Epithelial cell of prostate (primary cell): Measurements from ENCODE around the gene RUFY4.
A peak's percentile ranks its signal among the peaks of the same experiment; 100 is the strongest.
"Not testable (repeated sequence)": the region's sequence is repeated elsewhere in the genome, so short reads cannot be mapped to it uniquely, and the experiment has no call there.

ENCODE experiments used
- DNase-seq: peaks from one replicate; pipeline ENCODE4 v3.0.0-alpha.2; 2011; ENCODE audit warnings: low read depth, low spot score
- H3K27ac ChIP-seq: fragments of 450-650 bp; 2 replicates; pipeline ENCODE4 v1.5.1; 2017; ENCODE audit warnings: mild to moderate bottlenecking

Gene RUFY4

GRCh38 chr2:218068721-218069334 is at the start of gene RUFY4:
Gene RUFY4, plus strand, starts transcription at chr2:218069253. Its CDS starts 1,353 bp downstream, at chr2:218070606.
- DNase-seq: peak; percentile 16
- H3K27ac ChIP-seq: not testable (repeated sequence)

GRCh38 chr2:218019411-218020060 is 49.5 kb upstream of the RUFY4 start:
- no peak for DNase-seq
- H3K27ac ChIP-seq: no peak overlapping the region

GRCh38 chr2:218020281-218020680 is 48.8 kb upstream of the RUFY4 start:
- no peak overlapping the region for H3K27ac ChIP-seq
- no peak for DNase-seq

GRCh38 chr2:218020966-218021535 is 48.0 kb upstream of the RUFY4 start:
- no peak for DNase-seq

GRCh38 chr2:218021536-218022071 is 47.4 kb upstream of the RUFY4 start:
- no peak for DNase-seq
- H3K27ac ChIP-seq: no peak overlapping the region

More at GRCh38 chr2:218020966-218021535, 48.0 kb upstream of the RUFY4 start:
- no peak overlapping the region for H3K27ac ChIP-seq

GRCh38 chr2:218022131-218022850 is 46.8 kb upstream of the RUFY4 start:
- no peak for DNase-seq
- no peak overlapping the region for H3K27ac ChIP-seq

GRCh38 chr2:218022851-218023530 is 46.1 kb upstream of the RUFY4 start:
- DNase-seq: no peak
- H3K27ac ChIP-seq: no peak overlapping the region

GRCh38 chr2:218023636-218024035 is 45.4 kb upstream of the RUFY4 start:
- H3K27ac ChIP-seq: no peak overlapping the region
- no peak for DNase-seq

- no peak for DNase-seq
- no peak overlapping the region for H3K27ac ChIP-seq
Measured at GRCh38 chr2:218024336-218024735, 44.7 kb upstream of the RUFY4 start.

- no peak for DNase-seq
- no peak overlapping the region for H3K27ac ChIP-seq
Measured at GRCh38 chr2:218024871-218025270, 44.2 kb upstream of the RUFY4 start.

GRCh38 chr2:218026244-218026643 is 42.8 kb upstream of the RUFY4 start:
- no peak overlapping the region for H3K27ac ChIP-seq
- no peak for DNase-seq

- DNase-seq: no peak
Measured at GRCh38 chr2:218026676-218027425, 42.2 kb upstream of the RUFY4 start.

GRCh38 chr2:218027426-218028188 is 41.4 kb upstream of the RUFY4 start:
- no peak for DNase-seq
- no peak overlapping the region for H3K27ac ChIP-seq

More at GRCh38 chr2:218026676-218027425, 42.2 kb upstream of the RUFY4 start:
- no peak overlapping the region for H3K27ac ChIP-seq

GRCh38 chr2:218028189-218028495 is 40.9 kb upstream of the RUFY4 start:
- DNase-seq: no peak
- H3K27ac ChIP-seq: no peak overlapping the region

GRCh38 chr2:218028562-218029348 is 40.3 kb upstream of the RUFY4 start:
- H3K27ac ChIP-seq: no peak overlapping the region
- no peak for DNase-seq

- no peak for DNase-seq
- no peak overlapping the region for H3K27ac ChIP-seq
Measured at GRCh38 chr2:218029366-218030360, 39.4 kb upstream of the RUFY4 start.
